IMR-90 (cell line): ENCODE measurements around the gene HTT. TPM values are rescaled to one million over a fixed set of nuclear protein-coding genes. Genes with fewer than 3 reads are reported as not detected.

Experiments
- ATAC-seq: fragments of 200-7000 bp; cut with Tn5 transposase; 2 replicates; pipeline ENCODE4 v1.9.1; 2020; ENCODE audit warnings: low read depth, mild to moderate bottlenecking, moderate library complexity
- BruUV-seq: library from RNA; stranded (reverse); fragments of 400-500 nt; replicated peaks from 2 replicates; lab custom pipeline; 2021; lab: Mats Ljungman, UMichigan
- CTCF ChIA-PET: fragments of 300-600 bp; formaldehyde crosslinking; extraction: SDS; loops from one replicate; lab custom pipeline; 2021; ENCODE audit warnings: antibody characterized with exemption; lab: Yijun Ruan, JAX
- POLR2A ChIA-PET: fragments of 300-600 bp; sonication (Branson Sonifier 250); formaldehyde crosslinking; loops from one replicate; lab custom pipeline; 2022; ENCODE audit warnings: antibody characterized with exemption; ENCODE audit not compliant: unreplicated experiment; lab: Charles Lee
- DNase-seq: peaks from one replicate; pipeline ENCODE4 v3.0.0; 2013
- H2AFZ ChIP-seq: replicated peaks from 2 replicates; pipeline ENCODE3; 2013; ENCODE audit warnings: low read length, mild to moderate bottlenecking; ENCODE audit not compliant: poor library complexity
- H2AK5ac ChIP-seq: 2 replicates; pipeline ENCODE4 v1.6.1; 2013; ENCODE audit warnings: low read depth, low read length, inconsistent platforms
- H2AK9ac ChIP-seq: replicated peaks from 2 replicates; pipeline ENCODE3; 2013; ENCODE audit warnings: mild to moderate bottlenecking, low read depth, low read length, moderate library complexity; ENCODE audit not compliant: poor library complexity
- H2BK120ac ChIP-seq: 2 replicates; pipeline ENCODE4 v1.6.1; 2013; ENCODE audit warnings: low read depth, low read length, inconsistent platforms
- H2BK15ac ChIP-seq: 3 replicates; pipeline ENCODE4 v1.6.1; 2013; ENCODE audit warnings: low read depth, low read length, inconsistent platforms
- H2BK20ac ChIP-seq: 2 replicates; pipeline ENCODE4 v1.6.1; 2013; ENCODE audit warnings: low read depth, mild to moderate bottlenecking, inconsistent platforms, low read length, moderate library complexity
- H2BK5ac ChIP-seq: 2 replicates; pipeline ENCODE4 v1.6.1; 2013; ENCODE audit warnings: mild to moderate bottlenecking, low read depth, low read length, inconsistent platforms; ENCODE audit not compliant: poor library complexity, severe bottlenecking
- H3K14ac ChIP-seq: replicated peaks from 2 replicates; pipeline ENCODE4 v1.6.1; 2013; ENCODE audit warnings: low read depth, low read length, inconsistent platforms
- H3K18ac ChIP-seq: 2 replicates; pipeline ENCODE4 v1.6.1; 2013; ENCODE audit warnings: low read depth, low read length, control low read depth
- H3K23ac ChIP-seq: 2 replicates; pipeline ENCODE4 v1.6.1; 2013; ENCODE audit warnings: low read depth, low read length, inconsistent platforms
- H3K27ac ChIP-seq: 2 replicates; pipeline ENCODE4 v1.5.1; 2013; ENCODE audit warnings: mild to moderate bottlenecking, control low read depth, low read length; ENCODE audit not compliant: insufficient read depth
- H3K27me3 ChIP-seq: 2 replicates; pipeline ENCODE4 v1.6.1; 2013; ENCODE audit warnings: low read length; ENCODE audit not compliant: control insufficient read depth, insufficient read depth
- H3K36me3 ChIP-seq: 2 replicates; pipeline ENCODE4 v1.6.1; 2013; ENCODE audit warnings: low read length, mixed read lengths; ENCODE audit not compliant: control insufficient read depth, insufficient read depth
- H3K4ac ChIP-seq: 2 replicates; pipeline ENCODE4 v1.6.1; 2013; ENCODE audit warnings: low read depth, low read length, inconsistent platforms
- H3K4me1 ChIP-seq: 2 replicates; pipeline ENCODE4 v1.6.1; 2013; ENCODE audit warnings: low read length, mixed read lengths; ENCODE audit not compliant: control insufficient read depth, insufficient read depth
- H3K4me2 ChIP-seq: 2 replicates; pipeline ENCODE4 v1.6.1; 2013; ENCODE audit warnings: low read depth, mild to moderate bottlenecking, control low read depth, low read length, moderate library complexity
- H3K4me3 ChIP-seq: 2 replicates; pipeline ENCODE4 v1.5.1; 2013; ENCODE audit warnings: low read depth, mild to moderate bottlenecking, control low read depth, low read length, moderate library complexity; ENCODE audit not compliant: insufficient read depth
- H3K56ac ChIP-seq: 2 replicates; pipeline ENCODE4 v1.6.1; 2013; ENCODE audit warnings: low read length, inconsistent platforms; ENCODE audit not compliant: insufficient read depth; ENCODE audit errors: extremely low read depth
- H3K79me1 ChIP-seq, 2 experiments: 2 replicates each; pipeline ENCODE4 v1.6.1; 2013; ENCODE audit warnings: low read length in 2 of 2, inconsistent platforms in 1 of 2, low read depth in 1 of 2
- H3K9ac ChIP-seq: 2 replicates; pipeline ENCODE4 v1.6.1; 2013; ENCODE audit warnings: low read depth, low read length, control low read depth
- H3K9me1 ChIP-seq: 2 replicates; pipeline ENCODE4 v1.6.1; 2013; ENCODE audit warnings: low read length, inconsistent platforms; ENCODE audit not compliant: insufficient read depth
- H3K9me3 ChIP-seq: 2 replicates; pipeline ENCODE4 v1.6.1; 2013; ENCODE audit warnings: low read length; ENCODE audit not compliant: control insufficient read depth, insufficient read depth
- H4K20me1 ChIP-seq: 2 replicates; pipeline ENCODE4 v1.6.1; 2013; ENCODE audit warnings: low read length, inconsistent platforms; ENCODE audit not compliant: insufficient read depth
- H4K5ac ChIP-seq: 2 replicates; pipeline ENCODE4 v1.6.1; 2013; ENCODE audit warnings: mild to moderate bottlenecking, low read depth, low read length, control low read depth
- H4K8ac ChIP-seq, 2 experiments: 2 replicates each; pipeline ENCODE4 v1.6.1; 2013; ENCODE audit warnings: low read depth in 2 of 2, low read length in 2 of 2, control low read depth in 1 of 2, inconsistent platforms in 1 of 2
- H4K91ac ChIP-seq: 2 replicates; pipeline ENCODE4 v1.6.1; 2013; ENCODE audit warnings: low read depth, low read length, inconsistent platforms; ENCODE audit not compliant: insufficient read depth
- BHLHE40 ChIP-seq: fragments of 150-350 bp; IDR thresholded peaks from 2 replicates; pipeline ENCODE4 v1.6.1; 2016; ENCODE audit warnings: mild to moderate bottlenecking, low read depth, low read length
- CEBPB ChIP-seq: IDR thresholded peaks from 2 replicates; pipeline ENCODE4 v1.6.1; 2012; ENCODE audit warnings: low read depth, low read length, improper control_type of control experiment
- CHD1 ChIP-seq: IDR thresholded peaks from 2 replicates; pipeline ENCODE4 v1.6.1; 2012; ENCODE audit warnings: low read depth, low read length, improper control_type of control experiment
- FOS ChIP-seq: fragments of 150-350 bp; IDR thresholded peaks from 2 replicates; pipeline ENCODE4 v1.6.1; 2016; ENCODE audit warnings: low read depth, low read length
- MAFK ChIP-seq: IDR thresholded peaks from 2 replicates; pipeline ENCODE4 v1.6.1; 2012; ENCODE audit warnings: low read depth, low read length, improper control_type of control experiment
- MXI1 ChIP-seq: IDR thresholded peaks from 2 replicates; pipeline ENCODE4 v1.6.1; 2012; ENCODE audit warnings: low read depth, mild to moderate bottlenecking, low read length, moderate library complexity, borderline replicate concordance
- NFE2L2 ChIP-seq: fragments of 150-350 bp; IDR thresholded peaks from 2 replicates; pipeline ENCODE4 v1.6.1; 2016; ENCODE audit warnings: low read depth, mild to moderate bottlenecking, low read length
- POLR2A ChIP-seq: IDR thresholded peaks from 2 replicates; pipeline ENCODE4 v1.6.1; 2012; ENCODE audit warnings: mild to moderate bottlenecking, low read depth, low read length
- RAD21 ChIP-seq: IDR thresholded peaks from 2 replicates; pipeline ENCODE4 v1.6.1; 2012; ENCODE audit warnings: low read length, improper control_type of control experiment
- RCOR1 ChIP-seq: IDR thresholded peaks from 2 replicates; pipeline ENCODE4 v1.6.1; 2012; ENCODE audit warnings: mild to moderate bottlenecking, low read length, improper control_type of control experiment; ENCODE audit not compliant: insufficient replicate concordance
- RFX5 ChIP-seq: IDR thresholded peaks from 2 replicates; pipeline ENCODE4 v1.8.0; 2012; ENCODE audit warnings: low read depth, mild to moderate bottlenecking, low read length, moderate library complexity
- SMC3 ChIP-seq: fragments of 150-350 bp; IDR thresholded peaks from 2 replicates; pipeline ENCODE4 v1.6.1; 2016; ENCODE audit warnings: low read depth, mild to moderate bottlenecking, antibody characterized with exemption, low read length, moderate library complexity
- WGBS, 2 experiments: methylation state at CpG; one replicate each; pipeline versions ENCODE4 v1.1.5 to v1.1.7; 2013; ENCODE audit warnings: missing lambda C conversion rate in 2 of 2; ENCODE audit not compliant: insufficient read length in 1 of 2; ENCODE audit errors: extremely low coverage in 2 of 2; 5-methylcytosine and 5-hydroxymethylcytosine counted together
- dilution Hi-C: fragments of 300-500 bp; cut with HindIII; formaldehyde crosslinking; loops from one replicate; pipeline ENCODE4 v1.14.3; 2018; ENCODE audit warnings: low sequenced_read_pairs; ENCODE audit not compliant: unreplicated experiment
- in situ Hi-C: fragments of 300-500 bp; cut with MboI; formaldehyde crosslinking; loops from 3 replicates; pipeline ENCODE4 v1.14.3; 2019; ENCODE audit warnings: low sequenced_read_pairs, inconsistent platforms, mixed read lengths
- intact Hi-C: fragments of 100-400 bp; cut with micrococcal nuclease; formaldehyde crosslinking; loops from 2 replicates; pipeline ENCODE4 v1.10.0; 2022
- polyA plus RNA-seq, 3 experiments: library from polyadenylated mRNA; depleted of rRNA; stranded (reverse); fragments of >200 nt; gene quantifications; 2 replicates each; pipeline ENCODE4 v1.2.3, GENCODE V29; 2012; ENCODE audit warnings: low replicate concordance in 1 of 3
- total RNA-seq: library from RNA; depleted of rRNA; stranded (reverse); fragments of >200 nt; gene quantifications from 2 replicates; pipeline ENCODE4 v1.2.3, GENCODE V29; 2012
- TF ChIP-seq, protein P1 (sequence below): conservative IDR thresholded peaks from 2 replicates; pipeline ENCODE4 v1.5.1; 2012; ENCODE audit warnings: mild to moderate bottlenecking, low read depth, low read length, improper control_type of control experiment
- TF ChIP-seq, protein P2 (sequence below): fragments of 150-350 bp; IDR thresholded peaks from 2 replicates; pipeline ENCODE4 v1.6.1; 2016; ENCODE audit warnings: low read depth, mild to moderate bottlenecking, low read length, moderate library complexity, borderline replicate concordance

The HTT gene
- total and polyA plus RNA-seq, 2 of the 4 experiments (the other 2 are of a cell fraction): 11.6 to 14.3 TPM

DNA sequence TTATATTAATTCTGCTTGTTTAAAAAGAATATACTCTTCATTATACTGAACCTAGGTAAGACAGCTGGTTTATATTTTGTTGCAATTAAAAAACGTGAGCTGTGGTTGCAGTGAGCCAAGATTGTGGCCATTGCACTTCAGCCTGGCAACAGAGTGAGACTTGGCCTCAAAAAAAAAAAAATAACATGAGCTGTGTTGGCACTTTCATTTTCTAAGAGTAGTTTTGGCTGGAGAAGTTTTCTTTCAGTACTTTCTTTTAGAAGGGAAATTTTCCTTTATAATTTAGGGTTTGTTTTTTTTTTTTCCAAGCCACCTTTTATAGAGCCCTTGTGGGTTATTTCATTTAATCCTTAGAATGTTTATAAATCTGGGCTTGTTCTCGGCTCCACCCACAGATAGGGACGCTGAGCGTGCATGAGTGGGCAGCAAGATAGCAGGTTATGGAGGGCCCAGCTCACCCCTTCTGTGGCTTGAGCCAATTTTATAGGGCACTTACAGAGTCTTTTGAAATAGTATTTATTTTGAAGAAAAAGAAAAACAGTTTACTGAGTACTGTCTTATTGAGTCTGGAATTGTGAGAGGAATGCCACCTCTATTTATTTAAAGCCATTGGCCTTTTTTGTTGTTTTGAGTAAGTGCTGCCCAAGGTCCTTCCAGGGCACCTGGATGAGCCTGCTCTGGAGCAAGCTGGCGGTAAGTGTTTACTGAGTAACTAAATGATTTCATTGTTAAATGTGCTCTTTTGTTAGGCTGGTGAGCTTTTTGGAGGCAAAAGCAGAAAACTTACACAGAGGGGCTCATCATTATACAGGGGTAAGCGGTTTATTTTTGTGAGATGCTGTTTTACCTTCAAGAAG lies 60.9 kb downstream of the HTT start:
- no peak; the same call in 1 of the 2 replicates for ATAC-seq
- intact Hi-C loops (loop anchor here (1.0 kb wide), 1 partner anchor 29 kb away; no protein-coding TSS in a partner anchor), in situ Hi-C loops (no loop called here), dilution Hi-C loops (no loop called here)
- Histone ChIP-seq H3K27ac (no peak overlapping the region), H3K79me1 (peaks cover 3 to 8% of the 10 kb centered on the region in 2 experiments; a peak in 2 of 4 replicates), H3K9me3 (no peaks in the 10 kb centered on the region), H3K4ac (no peak overlapping the region), H3K27me3 (no peaks in the 10 kb centered on the region), H2BK15ac (no peak overlapping the region), H4K91ac (no peak overlapping the region), H3K18ac (no peak overlapping the region), H3K4me2 (no peak overlapping the region), H3K56ac (no peak overlapping the region), H3K23ac (no peak overlapping the region), H3K4me1 (no peaks in the 10 kb centered on the region), H4K20me1 (no peaks in the 10 kb centered on the region), H2BK5ac (no peak overlapping the region), H2BK20ac (no peak overlapping the region), H2AK9ac (no peak overlapping the region), H3K14ac (no peak overlapping the region), H3K9me1 (no peaks in the 10 kb centered on the region; the same call in 1 of the 2 replicates), H4K5ac (no peak overlapping the region), H2AFZ (no peak overlapping the region), H3K36me3 (peaks cover 33% of the 10 kb centered on the region), H2BK120ac (no peak overlapping the region), H3K9ac (no peak overlapping the region), H2AK5ac (no peak overlapping the region), H3K4me3 (no peak overlapping the region), H4K8ac (no peak overlapping the region)
- POLR2A ChIA-PET: no interaction called here
- DNase-seq: no peak
- TF ChIP-seq MXI1: no peak
- TF ChIP-seq, protein P1, sequence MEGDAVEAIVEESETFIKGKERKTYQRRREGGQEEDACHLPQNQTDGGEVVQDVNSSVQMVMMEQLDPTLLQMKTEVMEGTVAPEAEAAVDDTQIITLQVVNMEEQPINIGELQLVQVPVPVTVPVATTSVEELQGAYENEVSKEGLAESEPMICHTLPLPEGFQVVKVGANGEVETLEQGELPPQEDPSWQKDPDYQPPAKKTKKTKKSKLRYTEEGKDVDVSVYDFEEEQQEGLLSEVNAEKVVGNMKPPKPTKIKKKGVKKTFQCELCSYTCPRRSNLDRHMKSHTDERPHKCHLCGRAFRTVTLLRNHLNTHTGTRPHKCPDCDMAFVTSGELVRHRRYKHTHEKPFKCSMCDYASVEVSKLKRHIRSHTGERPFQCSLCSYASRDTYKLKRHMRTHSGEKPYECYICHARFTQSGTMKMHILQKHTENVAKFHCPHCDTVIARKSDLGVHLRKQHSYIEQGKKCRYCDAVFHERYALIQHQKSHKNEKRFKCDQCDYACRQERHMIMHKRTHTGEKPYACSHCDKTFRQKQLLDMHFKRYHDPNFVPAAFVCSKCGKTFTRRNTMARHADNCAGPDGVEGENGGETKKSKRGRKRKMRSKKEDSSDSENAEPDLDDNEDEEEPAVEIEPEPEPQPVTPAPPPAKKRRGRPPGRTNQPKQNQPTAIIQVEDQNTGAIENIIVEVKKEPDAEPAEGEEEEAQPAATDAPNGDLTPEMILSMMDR: no peak
- TF ChIP-seq MAFK: no peak
- TF ChIP-seq RFX5: no peak
- TF ChIP-seq CHD1: no peak
- TF ChIP-seq POLR2A: no peak
- TF ChIP-seq CEBPB: no peak
- TF ChIP-seq NFE2L2: no peak
- no peak for TF ChIP-seq BHLHE40
- TF ChIP-seq SMC3: no peak
- no peak for TF ChIP-seq FOS
- TF ChIP-seq RAD21: no peak
- TF ChIP-seq RCOR1: no peak
- TF ChIP-seq, protein P2, sequence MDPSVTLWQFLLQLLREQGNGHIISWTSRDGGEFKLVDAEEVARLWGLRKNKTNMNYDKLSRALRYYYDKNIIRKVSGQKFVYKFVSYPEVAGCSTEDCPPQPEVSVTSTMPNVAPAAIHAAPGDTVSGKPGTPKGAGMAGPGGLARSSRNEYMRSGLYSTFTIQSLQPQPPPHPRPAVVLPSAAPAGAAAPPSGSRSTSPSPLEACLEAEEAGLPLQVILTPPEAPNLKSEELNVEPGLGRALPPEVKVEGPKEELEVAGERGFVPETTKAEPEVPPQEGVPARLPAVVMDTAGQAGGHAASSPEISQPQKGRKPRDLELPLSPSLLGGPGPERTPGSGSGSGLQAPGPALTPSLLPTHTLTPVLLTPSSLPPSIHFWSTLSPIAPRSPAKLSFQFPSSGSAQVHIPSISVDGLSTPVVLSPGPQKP: no peak
- CTCF ChIA-PET: interaction anchor here (0.6 to 2.1 kb wide), 6 partner anchors 12 to 1326 kb away, joined by 3 to 8 read pairs (median 4); no protein-coding TSS in a partner anchor
- BruUV-seq: no TSS peak
- WGBS, 2 experiments: no CpG with 5 or more reads among the region's 6 CpGs
